HCT116 (cell line): ENCODE measurements around the gene KCNC3. TPM values are rescaled to one million over a fixed set of nuclear protein-coding genes. Genes with fewer than 3 reads are reported as not detected.
"Not testable (repeated sequence)": the region's sequence is repeated elsewhere in the genome, so short reads cannot be mapped to it uniquely, and the experiment has no call there.

Source experiments
- ATAC-seq: fragments of 200-7000 bp; cut with Tn5 transposase; 2 replicates; pipeline ENCODE4 v1.9.1; 2020; ENCODE audit warnings: mild to moderate bottlenecking, moderate library complexity
- BruUV-seq: library from RNA; stranded (reverse); fragments of 400-500 nt; replicated peaks from 2 replicates; lab custom pipeline; 2021; lab: Mats Ljungman, UMichigan
- CTCF ChIA-PET: fragments of 300-600 bp; sonication (Branson Sonifier 250); formaldehyde crosslinking; loops from one replicate; lab custom pipeline; 2021; ENCODE audit warnings: antibody characterized with exemption; lab: Charles Lee
- POLR2A ChIA-PET: fragments of 300-600, 350-600 bp; sonication (Branson Sonifier 250); formaldehyde crosslinking; loops from one replicate; lab custom pipeline; 2021; ENCODE audit warnings: antibody characterized with exemption; lab: Charles Lee
- RAD21 ChIA-PET, 2 experiments: fragments of 300-600 bp; sonication (Branson Sonifier 250); formaldehyde crosslinking; loops; one replicate each; lab custom pipeline; 2023; ENCODE audit warnings: low total read pairs in 2 of 2; ENCODE audit not compliant: uncharacterized antibody in 2 of 2, unreplicated experiment in 2 of 2, low non-redundant PET in 1 of 2; lab: Charles Lee
- DNase-seq: peaks from one replicate; pipeline ENCODE4 v3.0.0-alpha.2; 2010; ENCODE audit warnings: low read depth, low spot score
- H2AFZ ChIP-seq: fragments of 200-600 bp; shearing (Covaris generic), sonication (generic); 2 replicates; pipeline ENCODE4 v1.6.1; 2017; ENCODE audit warnings: low read depth, mixed run types, mixed read lengths, antibody characterized with exemption, low read length; ENCODE audit not compliant: poor library complexity, severe bottlenecking
- H3K27ac ChIP-seq: 2 replicates; pipeline ENCODE4 v1.5.1; 2012; ENCODE audit warnings: low read depth, low read length
- H3K27me3 ChIP-seq: fragments of 200-600 bp; sonication (generic); 2 replicates; pipeline ENCODE4 v1.6.1; 2016; ENCODE audit warnings: mixed run types, low read length, mixed read lengths; ENCODE audit not compliant: insufficient read depth
- H3K36me3 ChIP-seq, 2 experiments: fragments of 200-500 bp in 1 of 2; fragments of 200-600 bp in 1 of 2; sonication (Bioruptor generic) in 1 of 2; sonication (generic) in 1 of 2; 2 replicates each; pipeline versions ENCODE4 v1.5.1 to v1.6.1; 2014 to 2016; ENCODE audit warnings: low read length in 2 of 2, inconsistent platforms in 1 of 2, mixed read lengths in 1 of 2, mixed run types in 1 of 2; ENCODE audit not compliant: insufficient read depth in 2 of 2, control insufficient read depth in 1 of 2
- H3K4me1 ChIP-seq, 2 experiments: fragments of 200-600 bp in 1 of 2; sonication (generic) in 1 of 2; 2 replicates each; pipeline versions ENCODE4 v1.5.1 to v1.6.1; 2012 to 2017; ENCODE audit warnings: low read length in 2 of 2, inconsistent platforms in 1 of 2, mild to moderate bottlenecking in 1 of 2, mixed read lengths in 1 of 2, mixed run types in 1 of 2, moderate library complexity in 1 of 2; ENCODE audit not compliant: insufficient read depth in 2 of 2, control insufficient read depth in 1 of 2
- H3K4me2 ChIP-seq: fragments of 200-600 bp; sonication (generic); 2 replicates; pipeline ENCODE4 v1.6.1; 2017; ENCODE audit warnings: mixed run types, low read length, mixed read lengths
- H3K4me3 ChIP-seq, 2 experiments: fragments of 200-600 bp in 1 of 2; sonication (generic) in 1 of 2; replicated peaks in 1 of 2; 2 replicates each; pipeline ENCODE4 v1.5.1; 2011 to 2016; ENCODE audit warnings: low read length in 2 of 2, control low read depth in 1 of 2, low read depth in 1 of 2, mild to moderate bottlenecking in 1 of 2, mixed read lengths in 1 of 2, mixed run types in 1 of 2
- H3K79me2 ChIP-seq: fragments of 200-600 bp; sonication (generic); 2 replicates; pipeline ENCODE4 v1.6.1; 2017; ENCODE audit warnings: mild to moderate bottlenecking, mixed run types, low read length, moderate library complexity, mixed read lengths; ENCODE audit not compliant: insufficient read depth
- H3K9ac ChIP-seq: fragments of 200-600 bp; sonication (generic); 2 replicates; pipeline ENCODE4 v1.6.1; 2016; ENCODE audit warnings: low read length, mixed read lengths
- H3K9me2 ChIP-seq: fragments of 200-600 bp; sonication (generic), shearing (Covaris generic); 2 replicates; pipeline ENCODE4 v1.6.1; 2017; ENCODE audit warnings: mixed run types, mild to moderate bottlenecking, moderate library complexity; ENCODE audit not compliant: insufficient read depth
- H3K9me3 ChIP-seq, 2 experiments: fragments of 200-500 bp in 1 of 2; fragments of 200-600 bp in 1 of 2; sonication (Bioruptor generic) in 1 of 2; sonication (generic) in 1 of 2; 2 replicates each; pipeline ENCODE4 v1.6.1; 2014 to 2017; ENCODE audit warnings: low read length in 2 of 2, mixed read lengths in 2 of 2, inconsistent platforms in 1 of 2, low read depth in 1 of 2, mild to moderate bottlenecking in 1 of 2, mixed run types in 1 of 2, moderate library complexity in 1 of 2; ENCODE audit not compliant: control insufficient read depth in 1 of 2, insufficient read depth in 1 of 2
- H4K20me1 ChIP-seq: fragments of 200-600 bp; sonication (generic), shearing (Covaris generic); 2 replicates; pipeline ENCODE4 v1.6.1; 2017; ENCODE audit warnings: mixed run types, mild to moderate bottlenecking, moderate library complexity; ENCODE audit not compliant: insufficient read depth
- CEBPB ChIP-seq: IDR thresholded peaks from 2 replicates; pipeline ENCODE4 v1.6.1; 2012; ENCODE audit warnings: low read depth
- intact Hi-C: fragments of 100-400 bp; cut with micrococcal nuclease; formaldehyde crosslinking; loops from 2 replicates; pipeline ENCODE4 v1.10.0; 2022
- total RNA-seq: library from RNA; stranded (reverse); gene quantifications from one replicate; pipeline ENCODE4 v1.2.1, GENCODE V29; 2021; ENCODE audit not compliant: unreplicated experiment
- TF ChIP-seq, protein P1 (sequence below): IDR thresholded peaks from 2 replicates; pipeline ENCODE4 v1.6.1; 2012

KCNC3 gene
- total RNA-seq, 1 experiment from 2014 or later, result 6.9 TPM

DNA sequence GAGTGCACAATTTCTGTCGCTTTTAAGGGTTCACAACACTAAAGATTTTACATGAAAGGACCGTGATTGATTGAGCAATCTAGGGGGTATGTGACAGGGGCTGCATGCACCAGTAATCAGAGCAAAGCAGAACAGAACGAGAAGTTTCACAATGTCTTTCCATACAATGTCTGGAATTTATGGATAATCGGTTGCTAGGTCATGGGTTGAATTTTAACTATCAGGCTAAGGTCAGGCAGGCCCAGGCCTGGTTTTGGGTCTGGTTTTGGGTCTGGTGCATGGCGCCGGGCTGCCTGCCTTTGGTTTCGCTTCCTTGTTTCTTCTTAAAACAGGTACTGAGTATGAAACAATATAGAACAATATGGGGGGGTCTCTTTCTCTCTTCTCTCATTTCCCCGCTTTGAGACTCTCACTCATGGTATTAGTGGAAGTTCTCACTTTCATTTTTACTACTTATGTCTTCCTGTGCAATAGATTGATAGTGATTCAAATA lies 18.0 kb upstream of the KCNC3 start:
- DNase-seq, POLR2A ChIA-PET, H3K4me3 ChIP-seq, CTCF ChIA-PET, H3K36me3 ChIP-seq, ATAC-seq, H3K79me2 ChIP-seq, H3K4me2 ChIP-seq, BruUV-seq, H2AFZ ChIP-seq, H3K9me3 ChIP-seq, H3K27ac ChIP-seq, intact Hi-C loops, H3K9me2 ChIP-seq, RAD21 ChIA-PET, H3K4me1 ChIP-seq, H4K20me1 ChIP-seq, H3K27me3 ChIP-seq, H3K9ac ChIP-seq: not testable (repeated sequence)

- Histone ChIP-seq H3K27me3 (no peaks in the 10 kb centered on the region), H3K79me2 (no peaks in the 10 kb centered on the region), H3K4me2 (no peak overlapping the region), H3K36me3 (no peaks in the 10 kb centered on the region), H3K9me3 (no peaks in the 10 kb centered on the region), H3K4me1 (no peaks in the 10 kb centered on the region), H3K9me2 (no peaks in the 10 kb centered on the region), H3K27ac (no peak overlapping the region), H3K4me3 (no peak overlapping the region), H4K20me1 (no peaks in the 10 kb centered on the region), H2AFZ (no peak overlapping the region), H3K9ac (no peak overlapping the region)
- no TSS peak for BruUV-seq
- intact Hi-C loops, result no loop called here
- DNase-seq (no peak), ATAC-seq (no peak)
- ChIA-PET RAD21 (no interaction called here), CTCF (interaction anchor here (1.7 kb wide), 1 partner anchor 15 kb away, joined by 5 read pairs; the partner anchor contains the start of gene KCNC3), POLR2A (no interaction called here)
- no peak for TF ChIP-seq CEBPB
- TF ChIP-seq, protein P1, sequence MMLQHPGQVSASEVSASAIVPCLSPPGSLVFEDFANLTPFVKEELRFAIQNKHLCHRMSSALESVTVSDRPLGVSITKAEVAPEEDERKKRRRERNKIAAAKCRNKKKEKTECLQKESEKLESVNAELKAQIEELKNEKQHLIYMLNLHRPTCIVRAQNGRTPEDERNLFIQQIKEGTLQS, result no peak
These were observed 15.6 kb upstream of the KCNC3 start for GRCh38 chr19:50344661-50345318.
